ENCODE data around the gene VASP. TPM values are rescaled to one million over a fixed set of nuclear protein-coding genes. Genes with fewer than 3 reads are reported as not detected.

VASP gene
- total and polyA plus RNA-seq, 9 of the 15 experiments (the other 6 are each of a cell fraction or from before 2014, with no cell fraction given), result 16.7 to 261 (median 112) TPM

DNA sequence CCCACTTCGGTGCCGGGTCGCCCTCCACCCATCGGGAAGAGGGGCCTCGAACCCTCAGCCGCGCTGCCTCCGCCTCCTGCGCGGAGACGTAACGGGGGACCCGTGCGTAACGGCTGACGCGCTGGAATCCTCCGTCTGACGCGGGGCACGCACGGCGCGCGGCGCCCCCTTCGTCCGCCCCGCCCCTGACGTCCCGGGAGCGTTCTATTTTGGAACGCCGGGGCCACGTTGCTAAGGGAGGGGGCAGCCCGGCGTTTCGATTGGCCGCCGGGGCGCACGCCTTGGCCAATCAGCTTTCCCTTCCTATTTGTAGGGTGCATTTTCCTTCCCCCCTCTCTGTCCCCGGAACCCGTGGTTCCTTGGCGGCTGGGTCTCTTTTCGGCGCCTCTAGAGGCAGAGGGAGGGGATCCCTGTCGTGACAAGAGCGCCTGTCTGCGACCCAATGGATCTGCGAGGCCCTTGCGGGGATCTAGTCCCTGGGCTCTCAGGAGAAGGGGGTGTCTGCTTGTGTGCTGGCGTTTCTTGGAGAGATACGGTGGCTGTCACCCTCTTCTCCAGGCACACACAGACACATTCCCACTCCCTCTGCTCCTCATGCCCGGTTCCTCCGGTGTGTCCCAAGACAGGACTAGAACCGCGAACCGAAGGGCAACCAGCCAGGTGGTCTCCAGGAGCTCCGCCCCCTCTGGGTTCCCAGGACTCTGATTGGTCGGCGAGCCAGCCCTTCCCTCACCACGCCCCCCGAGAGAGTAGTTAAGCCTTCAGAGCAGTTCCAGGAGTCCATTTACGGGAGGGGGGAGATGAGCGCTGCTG, 37.9 kb upstream of the VASP start (continued):
- TF ChIP-seq FOXK1 (CRISPR knock-in tag; IDR thresholded peaks at IDR 0.05; ENCODE audit: borderline replicate concordance) (peak; percentile 70; the same call in 1 of the 2 replicates), RCOR1 (IDR thresholded peaks at IDR 0.05; ENCODE audit: borderline replicate concordance in 1 of 2, low read depth in 2 of 2, low read length in 2 of 2) (0 out of 4 replicates have a peak, but pooled peaks of 1 of the 2 experiments have one; percentile 6), HNRNPK (IDR thresholded peaks at IDR 0.05; ENCODE audit: low read depth, low read length, poor library complexity, severe bottlenecking) (no peak), FOSL1 (tag; conservative IDR thresholded peaks at IDR 0.05) (no peak), NFATC3 (IDR thresholded peaks at IDR 0.05) (no peak), KAT7 (CRISPR knock-in tag; IDR thresholded peaks at IDR 0.05; ENCODE audit: borderline replicate concordance) (peak; percentile 69; the same call in 1 of the 2 replicates), ZNF707 (CRISPR knock-in tag; conservative IDR thresholded peaks at IDR 0.05) (no peak), FOXM1 (IDR thresholded peaks at IDR 0.05; ENCODE audit: low read depth) (peak; percentile 59; the same call in 1 of the 2 replicates), FOXM1 (CRISPR knock-in tag; IDR thresholded peaks at IDR 0.05; ENCODE audit: low read depth) (peak; percentile 91; the same call in 1 of the 2 replicates), EGR1 (conservative IDR thresholded peaks at IDR 0.05) (peak; percentile 94), ATF1 (CRISPR knock-in tag; IDR thresholded peaks at IDR 0.05) (0 out of 2 replicates have a peak, but pooled peaks have one; percentile 41), ATF1 (tag; IDR thresholded peaks at IDR 0.05) (peak; percentile 97), HDAC1 (IDR thresholded peaks at IDR 0.05) (peak in 1 of 2 experiments; percentile 69; a peak in 2 of 4 replicates), POLR2AphosphoS5 (IDR thresholded peaks at IDR 0.05; ENCODE audit: control insufficient read depth, insufficient read depth, low read depth, low read length) (0 out of 2 replicates have a peak, but pooled peaks have one; percentile 30)
- TF ChIP-seq, protein P1, sequence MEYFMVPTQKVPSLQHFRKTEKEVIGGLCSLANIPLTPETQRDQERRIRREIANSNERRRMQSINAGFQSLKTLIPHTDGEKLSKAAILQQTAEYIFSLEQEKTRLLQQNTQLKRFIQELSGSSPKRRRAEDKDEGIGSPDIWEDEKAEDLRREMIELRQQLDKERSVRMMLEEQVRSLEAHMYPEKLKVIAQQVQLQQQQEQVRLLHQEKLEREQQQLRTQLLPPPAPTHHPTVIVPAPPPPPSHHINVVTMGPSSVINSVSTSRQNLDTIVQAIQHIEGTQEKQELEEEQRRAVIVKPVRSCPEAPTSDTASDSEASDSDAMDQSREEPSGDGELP (CRISPR knock-in tag; IDR thresholded peaks at IDR 0.05; ENCODE audit: borderline replicate concordance), result peak; percentile 82
- TF ChIP-seq, protein P2, sequence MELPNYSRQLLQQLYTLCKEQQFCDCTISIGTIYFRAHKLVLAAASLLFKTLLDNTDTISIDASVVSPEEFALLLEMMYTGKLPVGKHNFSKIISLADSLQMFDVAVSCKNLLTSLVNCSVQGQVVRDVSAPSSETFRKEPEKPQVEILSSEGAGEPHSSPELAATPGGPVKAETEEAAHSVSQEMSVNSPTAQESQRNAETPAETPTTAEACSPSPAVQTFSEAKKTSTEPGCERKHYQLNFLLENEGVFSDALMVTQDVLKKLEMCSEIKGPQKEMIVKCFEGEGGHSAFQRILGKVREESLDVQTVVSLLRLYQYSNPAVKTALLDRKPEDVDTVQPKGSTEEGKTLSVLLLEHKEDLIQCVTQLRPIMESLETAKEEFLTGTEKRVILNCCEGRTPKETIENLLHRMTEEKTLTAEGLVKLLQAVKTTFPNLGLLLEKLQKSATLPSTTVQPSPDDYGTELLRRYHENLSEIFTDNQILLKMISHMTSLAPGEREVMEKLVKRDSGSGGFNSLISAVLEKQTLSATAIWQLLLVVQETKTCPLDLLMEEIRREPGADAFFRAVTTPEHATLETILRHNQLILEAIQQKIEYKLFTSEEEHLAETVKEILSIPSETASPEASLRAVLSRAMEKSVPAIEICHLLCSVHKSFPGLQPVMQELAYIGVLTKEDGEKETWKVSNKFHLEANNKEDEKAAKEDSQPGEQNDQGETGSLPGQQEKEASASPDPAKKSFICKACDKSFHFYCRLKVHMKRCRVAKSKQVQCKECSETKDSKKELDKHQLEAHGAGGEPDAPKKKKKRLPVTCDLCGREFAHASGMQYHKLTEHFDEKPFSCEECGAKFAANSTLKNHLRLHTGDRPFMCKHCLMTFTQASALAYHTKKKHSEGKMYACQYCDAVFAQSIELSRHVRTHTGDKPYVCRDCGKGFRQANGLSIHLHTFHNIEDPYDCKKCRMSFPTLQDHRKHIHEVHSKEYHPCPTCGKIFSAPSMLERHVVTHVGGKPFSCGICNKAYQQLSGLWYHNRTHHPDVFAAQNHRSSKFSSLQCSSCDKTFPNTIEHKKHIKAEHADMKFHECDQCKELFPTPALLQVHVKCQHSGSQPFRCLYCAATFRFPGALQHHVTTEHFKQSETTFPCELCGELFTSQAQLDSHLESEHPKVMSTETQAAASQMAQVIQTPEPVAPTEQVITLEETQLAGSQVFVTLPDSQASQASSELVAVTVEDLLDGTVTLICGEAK (IDR thresholded peaks at IDR 0.05), result 0 out of 2 replicates have a peak, but pooled peaks have one; percentile 16
- TF ChIP-seq, protein P2 (CRISPR knock-in tag; IDR thresholded peaks at IDR 0.05), result no peak

All from K562 (cell line).